ENCODE results near the gene CASZ1.

GRCh38 chr1:10759413-10760200 lies 36.8 kb downstream of the CASZ1 start:
- TF ChIP-seq CTCF (IDR thresholded peaks at IDR 0.05) (no peak), ZFX (IDR thresholded peaks at IDR 0.05; ENCODE audit: borderline replicate concordance) (no peak)
